DMS 273 treated with DMSO at 0.1 percent for 48 hours (cell line): ENCODE measurements around the gene NOL4L.

ENCODE experiments used
- DNase-seq: peaks from one replicate; lab custom pipeline; 2025; lab: John Stamatoyannopoulos, UW

The NOL4L gene

GRCh38 chr20:32483351-32484224 lies 101.5 kb downstream of the NOL4L start:
- peak; percentile 55 for DNase-seq

GRCh38 chr20:32482442-32483261 lies 102.5 kb downstream of the NOL4L start:
- DNase-seq: no peak

GRCh38 chr20:32482143-32482441 lies 103.0 kb downstream of the NOL4L start:
- DNase-seq: no peak

GRCh38 chr20:32481311-32482142 lies 103.6 kb downstream of the NOL4L start:
- no peak for DNase-seq

- DNase-seq: no peak
Observed at GRCh38 chr20:32480371-32481241, 104.5 kb downstream of the NOL4L start.

- no peak for DNase-seq
Observed at GRCh38 chr20:32479697-32480171, 105.4 kb downstream of the NOL4L start.

GRCh38 chr20:32479012-32479411 lies 106.1 kb downstream of the NOL4L start:
- no peak for DNase-seq

- DNase-seq: no peak
Observed at GRCh38 chr20:32478576-32478975, 106.6 kb downstream of the NOL4L start.

- no peak for DNase-seq
Observed at GRCh38 chr20:32477594-32478512, 107.3 kb downstream of the NOL4L start.

- no peak for DNase-seq
Observed at GRCh38 chr20:32476684-32477593, 108.2 kb downstream of the NOL4L start.

GRCh38 chr20:32474967-32475811 lies 109.9 kb downstream of the NOL4L start:
- DNase-seq: peak; percentile 17

GRCh38 chr20:32474717-32474966 lies 110.5 kb downstream of the NOL4L start:
- no peak for DNase-seq

GRCh38 chr20:32474009-32474716 lies 111.0 kb downstream of the NOL4L start:
- DNase-seq: no peak

- DNase-seq: no peak
Observed at GRCh38 chr20:32473231-32474008, 111.7 kb downstream of the NOL4L start.

GRCh38 chr20:32472581-32473207 lies 112.4 kb downstream of the NOL4L start:
- no peak for DNase-seq

GRCh38 chr20:32470940-32471339 lies 114.2 kb downstream of the NOL4L start:
- DNase-seq: no peak
